Measurements from ENCODE around the gene GABRE. TPM values are rescaled to one million over a fixed set of nuclear protein-coding genes. Genes with fewer than 3 reads are reported as not detected.
"Not testable (repeated sequence)": the region's sequence is repeated elsewhere in the genome, so short reads cannot be mapped to it uniquely, and the experiment has no call there.

Gene GABRE
- total RNA-seq, 2 experiments from 2014 or later: not detected

GRCh38 chrX:151919610-151920009, 54.9 kb downstream of the GABRE start:
- intact Hi-C loops (cut with micrococcal nuclease; ENCODE audit: unreplicated experiment): no loop called here
- CTCF ChIA-PET (ENCODE audit: unreplicated experiment): no interaction called here
- no TSS peak for BruUV-seq (replicated peaks)

DNA sequence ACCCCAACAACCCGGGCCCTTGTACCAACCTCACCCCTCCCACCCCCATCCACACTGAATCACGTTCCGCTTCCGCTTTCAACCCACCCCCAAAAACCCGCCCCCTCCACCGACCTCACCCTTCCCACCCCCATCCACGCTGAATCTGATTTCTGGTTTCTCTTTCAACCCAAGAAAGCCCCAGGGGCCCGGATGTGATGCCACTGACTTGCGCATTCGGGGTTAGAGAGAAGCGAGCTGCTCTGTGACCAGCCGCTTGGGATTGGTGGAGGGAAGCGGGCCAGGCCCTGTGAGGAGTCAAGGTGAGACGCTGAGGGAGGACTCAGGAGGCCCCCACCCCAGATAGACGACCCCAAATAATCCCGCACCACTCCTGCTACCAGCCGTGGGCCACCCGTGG, 55.7 kb downstream of the GABRE start:
- H2AFZ ChIP-seq (ENCODE audit: low read length); H4K20me1 ChIP-seq (ENCODE audit: insufficient read depth, low read length); DNase-seq (ENCODE audit: low spot score); BruUV-seq (replicated peaks); POLR2A ChIA-PET; H3K79me2 ChIP-seq (ENCODE audit: insufficient read depth, low read depth, low read length); H3K4me2 ChIP-seq (ENCODE audit: low read length); intact Hi-C loops (cut with micrococcal nuclease; ENCODE audit: unreplicated experiment); H3K36me3 ChIP-seq (ENCODE audit: insufficient read depth, low read length); H3K4me3 ChIP-seq (ENCODE audit: low read depth, low read length, poor library complexity, severe bottlenecking); H3K4me1 ChIP-seq (ENCODE audit: insufficient read depth, low read length, poor library complexity, severe bottlenecking); H3K9me3 ChIP-seq (ENCODE audit: low read length); H3K27ac ChIP-seq (ENCODE audit: low read depth, low read length, poor library complexity, severe bottlenecking); CTCF ChIA-PET (ENCODE audit: unreplicated experiment); H3K9me2 ChIP-seq (ENCODE audit: insufficient read depth, low read length): not testable (repeated sequence)

More at GRCh38 chrX:151919610-151920009, 54.9 kb downstream of the GABRE start:
- Histone ChIP-seq H3K36me3 (ENCODE audit: insufficient read depth, low read length) (no peaks in the 10 kb centered on the region), H3K4me3 (ENCODE audit: low read depth, low read length, poor library complexity, severe bottlenecking) (no peak overlapping the region), H3K9me2 (ENCODE audit: insufficient read depth, low read length) (no peaks in the 10 kb centered on the region), H3K9me3 (ENCODE audit: low read length) (no peaks in the 10 kb centered on the region), H4K20me1 (ENCODE audit: insufficient read depth, low read length) (no peaks in the 10 kb centered on the region), H2AFZ (ENCODE audit: low read length) (no peak overlapping the region), H3K4me1 (ENCODE audit: insufficient read depth, low read length, poor library complexity, severe bottlenecking) (no peaks in the 10 kb centered on the region), H3K27ac (ENCODE audit: low read depth, low read length, poor library complexity, severe bottlenecking) (no peak overlapping the region), H3K4me2 (ENCODE audit: low read length) (no peak overlapping the region), H3K79me2 (ENCODE audit: insufficient read depth, low read depth, low read length) (no peaks in the 10 kb centered on the region)
- DNase-seq (ENCODE audit: low spot score): no peak
- POLR2A ChIA-PET: interaction anchor here (0.6 kb wide), 1 partner anchor 32 kb away, joined by 9 read pairs; no protein-coding TSS in a partner anchor
- TF ChIP-seq CTCF (conservative IDR thresholded peaks at IDR 0.05; ENCODE audit: low read length): no peak

DNA sequence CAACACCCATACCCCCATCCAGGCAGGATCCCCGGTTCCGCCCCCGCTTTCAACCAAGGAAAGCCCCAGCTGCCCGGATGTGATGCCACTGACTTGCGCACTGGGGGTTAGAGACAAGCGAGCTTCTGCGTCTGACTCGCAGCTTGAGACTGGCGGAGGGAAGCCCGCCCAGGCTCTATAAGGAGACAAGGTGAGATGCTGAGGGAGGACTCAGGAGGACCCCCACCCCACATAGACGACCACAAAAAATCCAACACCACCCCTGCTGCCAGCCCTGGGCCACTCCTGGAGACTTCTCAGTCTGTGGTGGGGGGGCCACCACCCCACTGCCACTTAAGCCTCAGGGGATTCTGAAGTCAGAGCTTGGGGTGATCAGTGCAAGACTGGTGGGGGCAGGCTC, 61.7 kb downstream of the GABRE start, which contains the start of gene MAGEA4:
TSS of gene MAGEA4 (plus strand) at position 110 of the 400 bp plus-strand sequence. CDS start 10,776 bp downstream, outside the sequence.
- Histone ChIP-seq H3K79me2 (ENCODE audit: insufficient read depth, low read depth, low read length) (no peaks in the 10 kb centered on the region), H3K4me3 (ENCODE audit: low read depth, low read length, poor library complexity, severe bottlenecking) (no peak within 1 kb of the TSS), H3K36me3 (ENCODE audit: insufficient read depth, low read length) (no peaks in the 10 kb centered on the region), H3K9me3 (ENCODE audit: low read length) (no peaks in the 10 kb centered on the region), H3K4me1 (ENCODE audit: insufficient read depth, low read length, poor library complexity, severe bottlenecking) (no peaks in the 10 kb centered on the region), H3K4me2 (ENCODE audit: low read length) (no peak within 1 kb of the TSS), H3K9me2 (ENCODE audit: insufficient read depth, low read length) (no peaks in the 10 kb centered on the region), H2AFZ (ENCODE audit: low read length) (no peak within 1 kb of the TSS), H4K20me1 (ENCODE audit: insufficient read depth, low read length) (no peaks in the 10 kb centered on the region), H3K27ac (ENCODE audit: low read depth, low read length, poor library complexity, severe bottlenecking) (no peak within 1 kb of the TSS)
- DNase-seq (ENCODE audit: low spot score): no peak
- TF ChIP-seq CTCF (conservative IDR thresholded peaks at IDR 0.05; ENCODE audit: low read length) (no peak), EZH2phosphoT487 (IDR thresholded peaks at IDR 0.05; ENCODE audit: borderline replicate concordance, low read depth, low read length) (no peak)
- no TSS peak for BruUV-seq (replicated peaks)
- intact Hi-C loops (cut with micrococcal nuclease; ENCODE audit: unreplicated experiment): no loop called here
- ChIA-PET POLR2A (no interaction called here), CTCF (ENCODE audit: unreplicated experiment) (no interaction called here)
